ENCODE results near the gene KRTAP10-4.
"Not testable (repeated sequence)": the region's sequence is repeated elsewhere in the genome, so short reads cannot be mapped to it uniquely, and the experiment has no call there.

- not testable (repeated sequence) for TF ChIP-seq EZH2phosphoT487 (IDR thresholded peaks at IDR 0.05; ENCODE audit: low read depth, severe bottlenecking, unreplicated experiment); EZH2 (IDR thresholded peaks at IDR 0.05; ENCODE audit: borderline replicate concordance)
- TF ChIP-seq, protein P1, sequence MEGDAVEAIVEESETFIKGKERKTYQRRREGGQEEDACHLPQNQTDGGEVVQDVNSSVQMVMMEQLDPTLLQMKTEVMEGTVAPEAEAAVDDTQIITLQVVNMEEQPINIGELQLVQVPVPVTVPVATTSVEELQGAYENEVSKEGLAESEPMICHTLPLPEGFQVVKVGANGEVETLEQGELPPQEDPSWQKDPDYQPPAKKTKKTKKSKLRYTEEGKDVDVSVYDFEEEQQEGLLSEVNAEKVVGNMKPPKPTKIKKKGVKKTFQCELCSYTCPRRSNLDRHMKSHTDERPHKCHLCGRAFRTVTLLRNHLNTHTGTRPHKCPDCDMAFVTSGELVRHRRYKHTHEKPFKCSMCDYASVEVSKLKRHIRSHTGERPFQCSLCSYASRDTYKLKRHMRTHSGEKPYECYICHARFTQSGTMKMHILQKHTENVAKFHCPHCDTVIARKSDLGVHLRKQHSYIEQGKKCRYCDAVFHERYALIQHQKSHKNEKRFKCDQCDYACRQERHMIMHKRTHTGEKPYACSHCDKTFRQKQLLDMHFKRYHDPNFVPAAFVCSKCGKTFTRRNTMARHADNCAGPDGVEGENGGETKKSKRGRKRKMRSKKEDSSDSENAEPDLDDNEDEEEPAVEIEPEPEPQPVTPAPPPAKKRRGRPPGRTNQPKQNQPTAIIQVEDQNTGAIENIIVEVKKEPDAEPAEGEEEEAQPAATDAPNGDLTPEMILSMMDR (IDR thresholded peaks at IDR 0.05; ENCODE audit: poor library complexity): not testable (repeated sequence)
These were observed 18.2 kb downstream of the KRTAP10-4 start for GRCh38 chr21:44591801-44592130.
